ENCODE data around the gene MTG2.

MTG2 gene

GRCh38 chr20:62225026-62225425 is 42.2 kb downstream of the MTG2 start:
- no peak overlapping the region for H3K9ac ChIP-seq (ENCODE audit: low read length)
- H3K4me3 ChIP-seq (ENCODE audit: low read length) = no peak overlapping the region
- no peak overlapping the region for H2AFZ ChIP-seq (ENCODE audit: low read length)
- no peaks in the 10 kb centered on the region for H3K36me3 ChIP-seq (replicated peaks; ENCODE audit: insufficient read depth, low read length)
- no peaks in the 10 kb centered on the region for H3K79me2 ChIP-seq (ENCODE audit: low read length)
- no peaks in the 10 kb centered on the region for H3F3A ChIP-seq (ENCODE audit: insufficient read depth, low read length)
- no peak overlapping the region for H3K4me2 ChIP-seq (ENCODE audit: low read depth, low read length)
- TF ChIP-seq EZH2 (optimal IDR thresholded peaks at IDR 0.05; ENCODE audit: low read depth, low read length) = no peak
- no peak for TF ChIP-seq CTCF (IDR thresholded peaks at IDR 0.05; ENCODE audit: low read length)
- no peak for TF ChIP-seq EZH2phosphoT487 (IDR thresholded peaks at IDR 0.05; ENCODE audit: low read length)
- H3K9me2 ChIP-seq (replicated peaks; ENCODE audit: insufficient read depth, low read length) = no peaks in the 10 kb centered on the region
- H3K9me3 ChIP-seq (replicated peaks; ENCODE audit: insufficient read depth, low read length) = no peaks in the 10 kb centered on the region
- no peaks in the 10 kb centered on the region for H4K20me1 ChIP-seq (ENCODE audit: insufficient read depth, low read length)
- no peak for DNase-seq
- no peaks in the 10 kb centered on the region for H3K4me1 ChIP-seq (ENCODE audit: low read length)
- H3K27me3 ChIP-seq (replicated peaks; ENCODE audit: insufficient read depth, low read length) = peaks cover 84% of the 10 kb centered on the region
- no peak overlapping the region for H3K27ac ChIP-seq (ENCODE audit: low read length)

GRCh38 chr20:62225820-62226635 is 43.2 kb downstream of the MTG2 start:
- no peaks in the 10 kb centered on the region for H3K9me2 ChIP-seq (replicated peaks; ENCODE audit: insufficient read depth, low read length)
- no peak for TF ChIP-seq CTCF (IDR thresholded peaks at IDR 0.05; ENCODE audit: low read length)
- TF ChIP-seq EZH2phosphoT487 (IDR thresholded peaks at IDR 0.05; ENCODE audit: low read length) = no peak
- H3K79me2 ChIP-seq (ENCODE audit: low read length) = no peaks in the 10 kb centered on the region
- peaks cover 83% of the 10 kb centered on the region for H3K27me3 ChIP-seq (replicated peaks; ENCODE audit: insufficient read depth, low read length)
- no peak overlapping the region for H2AFZ ChIP-seq (ENCODE audit: low read length)
- H3K9ac ChIP-seq (ENCODE audit: low read length) = no peak overlapping the region
- no peaks in the 10 kb centered on the region for H3K36me3 ChIP-seq (replicated peaks; ENCODE audit: insufficient read depth, low read length)
- H3K9me3 ChIP-seq (replicated peaks; ENCODE audit: insufficient read depth, low read length) = no peaks in the 10 kb centered on the region
- no peaks in the 10 kb centered on the region for H3F3A ChIP-seq (ENCODE audit: insufficient read depth, low read length)
- no peak overlapping the region for H3K27ac ChIP-seq (ENCODE audit: low read length)
- H4K20me1 ChIP-seq (ENCODE audit: insufficient read depth, low read length) = no peaks in the 10 kb centered on the region
- H3K4me1 ChIP-seq (ENCODE audit: low read length) = no peaks in the 10 kb centered on the region
- H3K4me3 ChIP-seq (ENCODE audit: low read length) = no peak overlapping the region
- no peak overlapping the region for H3K4me2 ChIP-seq (ENCODE audit: low read depth, low read length)
- no peak for DNase-seq

- Histone ChIP-seq H3K27ac (ENCODE audit: low read length) (no peak overlapping the region), H2AFZ (ENCODE audit: low read length) (no peak overlapping the region), H4K20me1 (ENCODE audit: insufficient read depth, low read length) (no peaks in the 10 kb centered on the region), H3K9me3 (replicated peaks; ENCODE audit: insufficient read depth, low read length) (no peaks in the 10 kb centered on the region), H3F3A (ENCODE audit: insufficient read depth, low read length) (no peaks in the 10 kb centered on the region), H3K4me1 (ENCODE audit: low read length) (no peaks in the 10 kb centered on the region), H3K4me3 (ENCODE audit: low read length) (no peak overlapping the region), H3K9ac (ENCODE audit: low read length) (no peak overlapping the region), H3K4me2 (ENCODE audit: low read depth, low read length) (no peak overlapping the region), H3K79me2 (ENCODE audit: low read length) (no peaks in the 10 kb centered on the region), H3K36me3 (replicated peaks; ENCODE audit: insufficient read depth, low read length) (no peaks in the 10 kb centered on the region), H3K27me3 (replicated peaks; ENCODE audit: insufficient read depth, low read length) (peaks cover 74% of the 10 kb centered on the region), H3K9me2 (replicated peaks; ENCODE audit: insufficient read depth, low read length) (no peaks in the 10 kb centered on the region)
- DNase-seq = no peak
- TF ChIP-seq EZH2 (optimal IDR thresholded peaks at IDR 0.05; ENCODE audit: low read depth, low read length) = no peak
- no peak for TF ChIP-seq EZH2phosphoT487 (IDR thresholded peaks at IDR 0.05; ENCODE audit: low read length)
- no peak for TF ChIP-seq CTCF (IDR thresholded peaks at IDR 0.05; ENCODE audit: low read length)
These were observed 44.1 kb downstream of the MTG2 start for GRCh38 chr20:62226707-62227590.

Data from MM.1S (cell line).